SK-N-SH (cell line): ENCODE measurements around the gene RASGRF2.

Experiments used
- CTCF ChIP-seq: fragments of 200-600 bp; sonication (generic); IDR thresholded peaks from 2 replicates; pipeline ENCODE4 v1.6.1; 2017; ENCODE audit warnings: antibody characterized with exemption, mild to moderate bottlenecking, moderate library complexity
- SMC3 ChIP-seq: IDR thresholded peaks from 2 replicates; pipeline ENCODE4 v1.6.1; 2012; ENCODE audit warnings: low read depth, low read length, improper control_type of control experiment
- TCF12 ChIP-seq: IDR thresholded peaks from 2 replicates; pipeline ENCODE4 v1.4.0; 2012

GRCh38 chr5:81195335-81195929 is 235.3 kb downstream of the RASGRF2 start:
- no peak for TF ChIP-seq CTCF
- no peak for TF ChIP-seq SMC3
- no peak for TF ChIP-seq TCF12
